A549 (cell line): ENCODE measurements around the gene KLHL6. TPM values are rescaled to one million over a fixed set of nuclear protein-coding genes. Genes with fewer than 3 reads are reported as not detected.

ENCODE experiments used
- ATAC-seq, 2 experiments: fragments of 200-7000 bp in 1 of 2; fragments of >200 bp in 1 of 2; cut with Nextera tagmentation in 1 of 2; cut with Tn5 transposase in 1 of 2; 3 replicates each; pipeline versions ENCODE4 v1.8.0 to v1.9.1; 2018 to 2020; ENCODE audit warnings: mild to moderate bottlenecking in 1 of 2, moderate library complexity in 1 of 2
- CTCF ChIA-PET: fragments of 300-600 bp; sonication (Branson Sonifier 250); formaldehyde crosslinking; extraction: SDS; loops from one replicate; lab custom pipeline; 2021; ENCODE audit warnings: antibody characterized with exemption, inconsistent platforms; lab: Yijun Ruan, JAX
- POLR2A ChIA-PET: fragments of 350-600 bp; formaldehyde crosslinking; extraction: SDS; loops from one replicate; lab custom pipeline; 2021; ENCODE audit warnings: antibody characterized with exemption, inconsistent platforms; lab: Yijun Ruan, JAX
- DNase-seq, 2 experiments: peaks; one replicate each; pipeline versions ENCODE4 v3.0.0 to v3.0.0-alpha.2; 2011 to 2016; ENCODE audit warnings: low read depth in 1 of 2, low spot score in 1 of 2
- FAIRE-seq: peaks from 2 replicates; lab custom pipeline; 2011; peaks lifted over from hg19 to GRCh38; lab: Jason Lieb, UNC
- H3K27ac ChIP-seq, 2 experiments: fragments of >200 bp; sonication (Bioruptor Twin); formaldehyde crosslinking; 3 replicates each; pipeline ENCODE4 v1.5.1; 2016 to 2017
- H3K4me1 ChIP-seq: fragments of >200 bp; sonication (Bioruptor Twin); formaldehyde crosslinking; 3 replicates; pipeline ENCODE4 v1.6.1; 2016
- H3K4me2 ChIP-seq: fragments of >200 bp; sonication (Bioruptor Twin); formaldehyde crosslinking; 3 replicates; pipeline ENCODE4 v1.6.1; 2016
- H3K4me3 ChIP-seq: fragments of >200 bp; sonication (Bioruptor Twin); formaldehyde crosslinking; 3 replicates; pipeline ENCODE4 v1.5.1; 2016
- H3K9me3 ChIP-seq: fragments of >200 bp; sonication (Bioruptor Twin); formaldehyde crosslinking; 3 replicates; pipeline ENCODE4 v1.6.1; 2016
- ATOH8 ChIP-seq: fragments of 250-450 bp; sonication (Bioruptor Pico); IDR thresholded peaks from 2 replicates; pipeline ENCODE4 v1.5.0; 2020; ENCODE audit warnings: low read depth, mild to moderate bottlenecking, moderate library complexity
- CEBPB ChIP-seq, 2 experiments: fragments of >200 bp in 1 of 2; sonication (Bioruptor Twin) in 1 of 2; formaldehyde crosslinking in 1 of 2; IDR thresholded peaks; 2 replicates each; pipeline ENCODE4 v1.6.1; 2012 to 2016
- CHD4 ChIP-seq: fragments of 200-600 bp; sonication (generic); IDR thresholded peaks from 2 replicates; pipeline ENCODE4 v1.6.1; 2016; ENCODE audit warnings: antibody characterized with exemption, mild to moderate bottlenecking, borderline replicate concordance
- CTCF ChIP-seq: fragments of >200 bp; sonication (Bioruptor Twin); formaldehyde crosslinking; IDR thresholded peaks from 3 replicates; pipeline ENCODE4 v1.5.1; 2016
- EHMT2 ChIP-seq: fragments of 200-600 bp; sonication (generic); IDR thresholded peaks from 2 replicates; pipeline ENCODE4 v1.6.1; 2016; ENCODE audit warnings: antibody characterized with exemption, low read depth, mild to moderate bottlenecking, moderate library complexity
- ESRRA ChIP-seq: fragments of 150-350 bp; IDR thresholded peaks from 2 replicates; pipeline ENCODE4 v1.6.1; 2014; ENCODE audit warnings: mild to moderate bottlenecking, low read length, borderline replicate concordance
- HEYL ChIP-seq: fragments of 250-450 bp; sonication (Bioruptor Pico); IDR thresholded peaks from 2 replicates; pipeline ENCODE4 v1.8.0; 2021; ENCODE audit warnings: mild to moderate bottlenecking, moderate library complexity
- HOXA7 ChIP-seq: fragments of 250-450 bp; sonication (Bioruptor Pico); IDR thresholded peaks from 2 replicates; pipeline ENCODE4 v1.5.0; 2020; ENCODE audit warnings: mild to moderate bottlenecking, moderate library complexity
- HOXB5 ChIP-seq: fragments of 250-450 bp; sonication (Bioruptor Pico); IDR thresholded peaks from 2 replicates; pipeline ENCODE4 v1.5.0; 2020; ENCODE audit warnings: mild to moderate bottlenecking, moderate library complexity
- JUNB ChIP-seq: fragments of >200 bp; sonication (Bioruptor Twin); formaldehyde crosslinking; IDR thresholded peaks from 2 replicates; pipeline ENCODE4 v1.6.1; 2016
- KDM1A ChIP-seq: fragments of 200-600 bp; sonication (generic); IDR thresholded peaks from 2 replicates; pipeline ENCODE4 v1.6.1; 2016; ENCODE audit warnings: low read depth, mild to moderate bottlenecking
- KDM5A ChIP-seq: fragments of 200-600 bp; sonication (generic); IDR thresholded peaks from 2 replicates; pipeline ENCODE4 v1.6.1; 2016; ENCODE audit warnings: antibody characterized with exemption, mild to moderate bottlenecking
- NFE2L2 ChIP-seq: fragments of 150-350 bp; conservative IDR thresholded peaks from 2 replicates; pipeline ENCODE4 v1.6.1; 2014; ENCODE audit warnings: low read length
- POLR2AphosphoS2 ChIP-seq: conservative IDR thresholded peaks from 2 replicates; pipeline ENCODE4 v1.6.1; 2012; ENCODE audit warnings: low read length, improper control_type of control experiment, inconsistent platforms
- REST ChIP-seq: fragments of 200-600 bp; sonication (generic); IDR thresholded peaks from 2 replicates; pipeline ENCODE4 v1.6.1; 2016; ENCODE audit warnings: antibody characterized with exemption, mild to moderate bottlenecking, moderate library complexity
- RNF2 ChIP-seq: fragments of 200-600 bp; sonication (generic); IDR thresholded peaks from 2 replicates; pipeline ENCODE4 v1.6.1; 2016; ENCODE audit warnings: low read depth, mild to moderate bottlenecking, antibody characterized with exemption, moderate library complexity, borderline replicate concordance
- SREBF2 ChIP-seq: fragments of 450-650 bp; IDR thresholded peaks from 2 replicates; pipeline ENCODE4 v1.6.1; 2014; ENCODE audit warnings: mild to moderate bottlenecking, moderate library complexity
- TP53 ChIP-seq: fragments of 250-450 bp; sonication (Bioruptor Pico); IDR thresholded peaks from 2 replicates; pipeline ENCODE4 v1.5.0; 2021; ENCODE audit warnings: mild to moderate bottlenecking, moderate library complexity
- ZC3H11A ChIP-seq: fragments of 450-650 bp; IDR thresholded peaks from 2 replicates; pipeline ENCODE4 v1.6.1; 2014; ENCODE audit warnings: antibody characterized with exemption, mild to moderate bottlenecking
- ZFP36 ChIP-seq: fragments of 450-650 bp; IDR thresholded peaks from 2 replicates; pipeline ENCODE4 v1.6.1; 2014; ENCODE audit warnings: borderline replicate concordance; ENCODE audit not compliant: partially characterized antibody
- ZSCAN20 ChIP-seq: fragments of 250-450 bp; sonication (Bioruptor Pico); IDR thresholded peaks from 2 replicates; pipeline ENCODE4 v1.8.0; 2022; ENCODE audit warnings: mild to moderate bottlenecking, moderate library complexity
- WGBS: methylation state at CpG from one replicate; pipeline ENCODE4 v1.1.6; 2017; ENCODE audit errors: missing lambda C conversion rate; 5-methylcytosine and 5-hydroxymethylcytosine counted together
- polyA plus RNA-seq, 4 experiments: library from polyadenylated mRNA; depleted of rRNA in 3 of 4; stranded (reverse); fragments of >200 nt; fragmentation: RNase III in 1 of 4; extraction: RNeasy Plus Mini Kit Qiagen cat#74134 plus additional on column Dnase treatment in 1 of 4; gene quantifications; 2 replicates in 3 of 4; 3 replicates in 1 of 4; pipeline ENCODE4 v1.2.3, GENCODE V29; 2011 to 2017
- TF ChIP-seq, protein P1 (sequence below): IDR thresholded peaks from 2 replicates; pipeline ENCODE4 v1.6.1; 2012
- TF ChIP-seq, protein P2 (sequence below): fragments of 250-450 bp; sonication (Bioruptor Pico); IDR thresholded peaks from 2 replicates; pipeline ENCODE4 v1.5.0; 2021; ENCODE audit warnings: mild to moderate bottlenecking, moderate library complexity, borderline replicate concordance

The KLHL6 gene
- polyA plus RNA-seq, 2 of the 4 experiments (the other 2 are of a cell fraction) = not detected

GRCh38 chr3:183538486-183538885, 17.0 kb downstream of the KLHL6 start:
- no peaks in the 10 kb centered on the region for H3K9me3 ChIP-seq
- no peak for FAIRE-seq
- 83% methylated on average over 1 of the region's 1 CpG for WGBS
- CTCF ChIA-PET = no interaction called here
- POLR2A ChIA-PET = interaction anchor here (0.8 kb wide), 1 partner anchor 159 kb away, joined by 3 read pairs; the partner anchor contains the start of gene YEATS2
- no peaks in the 10 kb centered on the region for H3K4me1 ChIP-seq
- no peak overlapping the region for H3K4me2 ChIP-seq
- TF ChIP-seq KDM5A (no peak), POLR2AphosphoS2 (no peak), ATOH8 (CRISPR knock-in tag) (no peak), HOXB5 (CRISPR knock-in tag) (no peak), SREBF2 (no peak), EHMT2 (no peak), ZC3H11A (no peak), REST (no peak)
- no peak overlapping the region for H3K27ac ChIP-seq
- no peak for ATAC-seq
- no peak for DNase-seq
- H3K4me3 ChIP-seq = no peak overlapping the region

GRCh38 chr3:183537295-183537730, 18.2 kb downstream of the KLHL6 start:
- FAIRE-seq (no peak), DNase-seq (no peak), ATAC-seq (peak in 1 of 2 experiments; percentile 51; a peak in 2 of 6 replicates)
- Histone ChIP-seq H3K9me3 (no peaks in the 10 kb centered on the region), H3K27ac (no peak overlapping the region), H3K4me1 (no peaks in the 10 kb centered on the region), H3K4me2 (no peak overlapping the region), H3K4me3 (no peak overlapping the region)
- TF ChIP-seq RNF2 (no peak), JUNB (no peak)
- TF ChIP-seq, protein P1, sequence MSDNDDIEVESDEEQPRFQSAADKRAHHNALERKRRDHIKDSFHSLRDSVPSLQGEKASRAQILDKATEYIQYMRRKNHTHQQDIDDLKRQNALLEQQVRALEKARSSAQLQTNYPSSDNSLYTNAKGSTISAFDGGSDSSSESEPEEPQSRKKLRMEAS = no peak
- WGBS = 92% methylated on average over 4 of the region's 4 CpGs
- POLR2A ChIA-PET = no interaction called here
- CTCF ChIA-PET = no interaction called here

- H3K27ac ChIP-seq = no peak overlapping the region
- WGBS = 78% methylated on average over 9 of the region's 9 CpGs
- no peak for FAIRE-seq
- no peak overlapping the region for H3K4me3 ChIP-seq
- peak in 1 of 2 experiments; percentile 25; a peak in 1 of 6 replicates for ATAC-seq
- DNase-seq = no peak
- TF ChIP-seq CTCF (no peak), ZSCAN20 (CRISPR knock-in tag) (no peak), SREBF2 (no peak), ESRRA (no peak), JUNB (no peak), TP53 (CRISPR knock-in tag) (no peak), NFE2L2 (no peak), POLR2AphosphoS2 (no peak), KDM5A (no peak), CEBPB (IDR thresholded peaks at IDR 0.05) (no peak), ZFP36 (no peak), CHD4 (no peak), HEYL (CRISPR knock-in tag) (no peak), HOXA7 (CRISPR knock-in tag) (no peak), KDM1A (no peak)
- TF ChIP-seq, protein P1 = no peak
- TF ChIP-seq, protein P2, sequence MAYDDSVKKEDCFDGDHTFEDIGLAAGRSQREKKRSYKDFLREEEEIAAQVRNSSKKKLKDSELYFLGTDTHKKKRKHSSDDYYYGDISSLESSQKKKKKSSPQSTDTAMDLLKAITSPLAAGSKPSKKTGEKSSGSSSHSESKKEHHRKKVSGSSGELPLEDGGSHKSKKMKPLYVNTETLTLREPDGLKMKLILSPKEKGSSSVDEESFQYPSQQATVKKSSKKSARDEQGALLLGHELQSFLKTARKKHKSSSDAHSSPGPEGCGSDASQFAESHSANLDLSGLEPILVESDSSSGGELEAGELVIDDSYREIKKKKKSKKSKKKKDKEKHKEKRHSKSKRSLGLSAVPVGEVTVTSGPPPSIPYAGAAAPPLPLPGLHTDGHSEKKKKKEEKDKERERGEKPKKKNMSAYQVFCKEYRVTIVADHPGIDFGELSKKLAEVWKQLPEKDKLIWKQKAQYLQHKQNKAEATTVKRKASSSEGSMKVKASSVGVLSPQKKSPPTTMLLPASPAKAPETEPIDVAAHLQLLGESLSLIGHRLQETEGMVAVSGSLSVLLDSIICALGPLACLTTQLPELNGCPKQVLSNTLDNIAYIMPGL (CRISPR knock-in tag) = no peak
- no peaks in the 10 kb centered on the region for H3K4me1 ChIP-seq
- ChIA-PET CTCF (no interaction called here), POLR2A (no interaction called here)
- no peaks in the 10 kb centered on the region for H3K9me3 ChIP-seq
- H3K4me2 ChIP-seq = no peak overlapping the region
Measured at GRCh38 chr3:183536238-183536880, 19.1 kb downstream of the KLHL6 start.
